ENCODE measurements around the gene PSPH.

DNA sequence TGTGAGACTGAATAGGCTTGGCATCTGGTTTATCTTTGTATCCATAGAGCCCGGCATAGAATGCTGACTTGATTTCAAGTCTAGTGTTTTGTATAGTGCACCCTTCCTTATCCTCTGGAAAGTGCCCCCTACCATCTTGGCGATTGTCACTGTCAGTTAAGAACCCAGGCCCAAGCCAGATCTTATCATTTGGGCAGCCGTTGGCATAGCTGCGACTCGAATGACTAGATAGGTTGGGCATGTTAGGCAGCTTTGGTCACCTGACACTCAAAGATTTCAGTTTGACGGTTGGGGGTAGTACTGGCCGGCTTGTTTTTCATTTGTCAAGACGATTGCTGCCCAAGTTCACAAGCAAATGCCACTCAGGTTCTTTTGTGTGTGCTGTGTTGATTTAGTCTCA, 80.3 kb downstream of the PSPH start:
- TF ChIP-seq, protein P1, sequence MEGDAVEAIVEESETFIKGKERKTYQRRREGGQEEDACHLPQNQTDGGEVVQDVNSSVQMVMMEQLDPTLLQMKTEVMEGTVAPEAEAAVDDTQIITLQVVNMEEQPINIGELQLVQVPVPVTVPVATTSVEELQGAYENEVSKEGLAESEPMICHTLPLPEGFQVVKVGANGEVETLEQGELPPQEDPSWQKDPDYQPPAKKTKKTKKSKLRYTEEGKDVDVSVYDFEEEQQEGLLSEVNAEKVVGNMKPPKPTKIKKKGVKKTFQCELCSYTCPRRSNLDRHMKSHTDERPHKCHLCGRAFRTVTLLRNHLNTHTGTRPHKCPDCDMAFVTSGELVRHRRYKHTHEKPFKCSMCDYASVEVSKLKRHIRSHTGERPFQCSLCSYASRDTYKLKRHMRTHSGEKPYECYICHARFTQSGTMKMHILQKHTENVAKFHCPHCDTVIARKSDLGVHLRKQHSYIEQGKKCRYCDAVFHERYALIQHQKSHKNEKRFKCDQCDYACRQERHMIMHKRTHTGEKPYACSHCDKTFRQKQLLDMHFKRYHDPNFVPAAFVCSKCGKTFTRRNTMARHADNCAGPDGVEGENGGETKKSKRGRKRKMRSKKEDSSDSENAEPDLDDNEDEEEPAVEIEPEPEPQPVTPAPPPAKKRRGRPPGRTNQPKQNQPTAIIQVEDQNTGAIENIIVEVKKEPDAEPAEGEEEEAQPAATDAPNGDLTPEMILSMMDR (conservative IDR thresholded peaks at IDR 0.05 in 1 of 2, IDR thresholded peaks at IDR 0.05 in 1 of 2; ENCODE audit: low read depth in 1 of 2, low read length in 2 of 2): no peak
- TF ChIP-seq EZH2 (IDR thresholded peaks at IDR 0.05; ENCODE audit: low read length, missing control alignments): no peak

All from fibroblast of lung (primary cell).